Thyroid gland (tissue), 4 donors: ENCODE measurements around the gene MUC13.

Experiments
- POLR2A ChIP-seq, 2 donors: fragments of 450-650 bp; IDR thresholded peaks; one replicate each; pipeline ENCODE4 v1.6.1; 2017; ENCODE audit warnings: antibody characterized with exemption in 2 of 2, mild to moderate bottlenecking in 2 of 2, moderate library complexity in 1 of 2
- TF ChIP-seq, protein P1 (sequence below), 6 experiments: fragments of 200-600 bp in 3 of 6; fragments of 450-650 bp in 3 of 6; sonication (generic) in 3 of 6; IDR thresholded peaks; one replicate each; pipeline ENCODE4 v1.5.1; 2016 to 2019; ENCODE audit warnings: antibody characterized with exemption in 6 of 6, mild to moderate bottlenecking in 2 of 6, inconsistent platforms in 1 of 6, moderate library complexity in 1 of 6

- TF ChIP-seq, protein P1, sequence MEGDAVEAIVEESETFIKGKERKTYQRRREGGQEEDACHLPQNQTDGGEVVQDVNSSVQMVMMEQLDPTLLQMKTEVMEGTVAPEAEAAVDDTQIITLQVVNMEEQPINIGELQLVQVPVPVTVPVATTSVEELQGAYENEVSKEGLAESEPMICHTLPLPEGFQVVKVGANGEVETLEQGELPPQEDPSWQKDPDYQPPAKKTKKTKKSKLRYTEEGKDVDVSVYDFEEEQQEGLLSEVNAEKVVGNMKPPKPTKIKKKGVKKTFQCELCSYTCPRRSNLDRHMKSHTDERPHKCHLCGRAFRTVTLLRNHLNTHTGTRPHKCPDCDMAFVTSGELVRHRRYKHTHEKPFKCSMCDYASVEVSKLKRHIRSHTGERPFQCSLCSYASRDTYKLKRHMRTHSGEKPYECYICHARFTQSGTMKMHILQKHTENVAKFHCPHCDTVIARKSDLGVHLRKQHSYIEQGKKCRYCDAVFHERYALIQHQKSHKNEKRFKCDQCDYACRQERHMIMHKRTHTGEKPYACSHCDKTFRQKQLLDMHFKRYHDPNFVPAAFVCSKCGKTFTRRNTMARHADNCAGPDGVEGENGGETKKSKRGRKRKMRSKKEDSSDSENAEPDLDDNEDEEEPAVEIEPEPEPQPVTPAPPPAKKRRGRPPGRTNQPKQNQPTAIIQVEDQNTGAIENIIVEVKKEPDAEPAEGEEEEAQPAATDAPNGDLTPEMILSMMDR (IDR thresholded peaks at IDR 0.05): no peak
- no peak for TF ChIP-seq POLR2A (IDR thresholded peaks at IDR 0.05)
Observed at GRCh38 chr3:124966521-124967445, 32.2 kb upstream of the MUC13 start.
